Activated CD4-positive, alpha-beta T cell treated with anti-CD3 and anti-CD28 coated beads, Interleukin-10, Interleukin-2, amounts not matched to agents 100 ng/mL and 50 ng/mL, durations not matched to agents 16 hours and 8 hours (primary cell): ENCODE measurements around the gene KCNK5.

Experiments
- DNase-seq: peaks from one replicate; pipeline ENCODE4 v3.0.0-alpha.2; 2020

KCNK5 gene

GRCh38 chr6:39214846-39215639 lies 14.2 kb downstream of the KCNK5 start:
- DNase-seq, result no peak

- no peak for DNase-seq
Measured at GRCh38 chr6:39214120-39214813, 15.0 kb downstream of the KCNK5 start.

- DNase-seq, result no peak
Measured at GRCh38 chr6:39213195-39213920, 15.9 kb downstream of the KCNK5 start.

GRCh38 chr6:39211183-39211582 lies 18.1 kb downstream of the KCNK5 start:
- DNase-seq, result no peak

- no peak for DNase-seq
Measured at GRCh38 chr6:39210450-39210849, 18.8 kb downstream of the KCNK5 start.

- no peak for DNase-seq
Measured at GRCh38 chr6:39209911-39210310, 19.4 kb downstream of the KCNK5 start.

- no peak for DNase-seq
Measured at GRCh38 chr6:39209360-39209811, 19.9 kb downstream of the KCNK5 start.

GRCh38 chr6:39208223-39208739 lies 21.0 kb downstream of the KCNK5 start:
- no peak for DNase-seq

- DNase-seq, result no peak
Measured at GRCh38 chr6:39207416-39208222, 21.7 kb downstream of the KCNK5 start.

GRCh38 chr6:39206250-39206721 lies 23.0 kb downstream of the KCNK5 start:
- DNase-seq, result no peak

GRCh38 chr6:39204646-39205244 lies 24.5 kb downstream of the KCNK5 start:
- no peak for DNase-seq

GRCh38 chr6:39204160-39204495 lies 25.1 kb downstream of the KCNK5 start:
- DNase-seq, result no peak

GRCh38 chr6:39203436-39204159 lies 25.7 kb downstream of the KCNK5 start:
- no peak for DNase-seq

- DNase-seq, result no peak
Measured at GRCh38 chr6:39202166-39202565, 27.1 kb downstream of the KCNK5 start.

- DNase-seq, result no peak
Measured at GRCh38 chr6:39200498-39201020, 28.7 kb downstream of the KCNK5 start.

- no peak for DNase-seq
Measured at GRCh38 chr6:39199976-39200375, 29.3 kb downstream of the KCNK5 start.

GRCh38 chr6:39199231-39199940 lies 29.9 kb downstream of the KCNK5 start:
- DNase-seq, result no peak

GRCh38 chr6:39198528-39198927 lies 30.7 kb downstream of the KCNK5 start:
- no peak for DNase-seq

GRCh38 chr6:39197922-39198500 lies 31.3 kb downstream of the KCNK5 start:
- no peak for DNase-seq

- no peak for DNase-seq
Measured at GRCh38 chr6:39197521-39197920, 31.8 kb downstream of the KCNK5 start.
